ENCODE measurements around the gene ACADVL. TPM values are rescaled to one million over a fixed set of nuclear protein-coding genes. Genes with fewer than 3 reads are reported as not detected.
A peak's percentile ranks its signal among the peaks of the same experiment; 100 is the strongest.
"Not testable (repeated sequence)": the region's sequence is repeated elsewhere in the genome, so short reads cannot be mapped to it uniquely, and the experiment has no call there.

Gene ACADVL
- total and polyA plus RNA-seq, 7 experiments from 2014 or later, result 75.3 to 390 (median 335) TPM

DNA sequence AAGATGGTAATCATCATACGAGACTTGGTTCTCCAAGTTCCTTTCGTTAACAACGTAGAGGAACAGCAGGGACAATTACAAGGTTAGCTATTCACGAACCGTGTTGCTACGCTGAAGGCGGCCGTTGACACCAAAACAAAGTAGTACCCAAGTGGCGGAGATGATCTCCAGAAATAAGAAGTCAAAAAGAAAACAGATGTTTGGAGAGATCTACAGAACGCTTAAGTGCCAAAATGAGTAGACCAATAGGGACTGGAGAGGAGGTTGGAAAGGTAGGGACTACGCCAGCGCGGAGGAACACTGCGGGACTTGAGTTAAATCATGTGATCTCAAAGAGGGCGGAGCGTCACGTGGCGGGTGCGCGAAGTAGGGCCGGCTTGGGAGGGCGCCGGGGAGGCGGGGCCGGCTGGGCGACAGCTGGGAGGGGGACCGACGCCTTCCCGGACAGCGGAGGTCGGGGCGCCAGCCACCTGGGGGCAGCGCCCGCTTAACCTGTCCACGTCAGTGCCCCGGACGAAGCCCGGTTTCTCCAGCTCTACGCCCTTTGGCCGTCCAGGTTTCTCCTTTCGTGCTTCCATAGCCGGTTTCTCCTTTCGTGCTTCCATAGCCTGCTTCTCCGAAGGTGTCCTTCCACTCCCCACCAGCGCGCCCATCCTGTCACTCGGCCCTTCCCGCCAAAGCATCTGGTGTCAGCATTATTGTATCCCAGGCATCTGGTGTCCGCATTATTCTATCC is 23.1 kb downstream of the ACADVL start:
- peaks cover 22 to 28% of the 10 kb centered on the region in 2 donors for H3K4me1 ChIP-seq (ENCODE audit: control insufficient read depth in 2 of 2, insufficient read depth in 2 of 2, low read length in 2 of 2)
- CTCF ChIA-PET, result interaction anchor here (0.7 to 1.8 kb wide), 4 partner anchors 9 to 191 kb away, joined by 3 to 6 read pairs (median 4); partner anchors contain the start of genes ACADVL, CTDNEP1, DLG4 and ELP5
- H3K27me3 ChIP-seq (ENCODE audit: control insufficient read depth in 2 of 2, insufficient read depth in 2 of 2, low read length in 2 of 2), result no peaks in the 10 kb centered on the region
- peaks cover 0 to 9% (median 0%) of the 10 kb centered on the region in 11 donors for H3K9me3 Mint-ChIP-seq
- peaks cover 23 to 46% (median 36%) of the 10 kb centered on the region in 7 donors for H3K4me1 Mint-ChIP-seq
- H3K4me3 Mint-ChIP-seq, result peak overlapping the region; percentile 88 to 98 (median 96)
- peak overlapping the region; percentile 92 for H3K27ac ChIP-seq (ENCODE audit: low read depth, low read length)
- ATAC-seq (peak; percentile 66), DNase-seq (peak; percentile 85 to 96 (median 94))
- H3K9me3 ChIP-seq (ENCODE audit: control insufficient read depth in 2 of 3, low read length in 3 of 3), result no peaks in the 10 kb centered on the region
- peak overlapping the region; percentile 96 to 100 (median 98) for H3K27ac Mint-ChIP-seq
- H3K36me3 ChIP-seq (ENCODE audit: control insufficient read depth in 2 of 3, insufficient read depth in 3 of 3, low read length in 3 of 3), result peaks cover 13 to 45% (median 21%) of the 10 kb centered on the region in 3 experiments
- POLR2A ChIA-PET, result interaction anchor here (0.6 to 14.4 kb wide), 17 partner anchors 7 to 1774 kb away, joined by 3 to 265 read pairs (median 4); partner anchors contain the start of genes ACADVL, ACAP1, CTDNEP1 and DHX33
- intact Hi-C loops (cut with micrococcal nuclease), result loop anchor here (2.0 to 5.0 kb wide), 3 partner anchors 208 to 591 kb away; partner anchors contain the start of genes C17orf100 (in 1 of the 2) and MED31 (in 1 of the 2)
- H3K27me3 Mint-ChIP-seq, result peaks cover 0 to 5% (median 0%) of the 10 kb centered on the region in 5 donors
- H3K4me3 ChIP-seq (ENCODE audit: low read length), result peak overlapping the region; percentile 100
- H3K36me3 Mint-ChIP-seq, result peaks cover 5 to 31% (median 19%) of the 10 kb centered on the region in 5 donors

DNA sequence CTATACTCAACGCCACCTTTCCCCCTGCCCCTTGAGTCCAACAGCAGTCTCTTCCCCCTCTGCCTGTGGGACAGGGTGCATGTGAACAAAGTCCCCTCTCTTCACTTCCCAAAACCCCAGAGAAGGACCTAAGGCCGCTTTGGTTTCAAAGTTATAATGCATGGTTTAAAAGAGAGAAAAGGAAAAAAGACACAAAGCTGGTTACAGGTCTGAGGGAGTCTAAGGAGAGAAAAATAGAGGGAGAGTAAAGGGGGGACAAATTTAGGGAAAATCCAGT is 23.7 kb downstream of the ACADVL start:
- peaks cover 22 to 28% of the 10 kb centered on the region in 2 donors for H3K4me1 ChIP-seq (ENCODE audit: control insufficient read depth in 2 of 2, insufficient read depth in 2 of 2, low read length in 2 of 2)

DNA sequence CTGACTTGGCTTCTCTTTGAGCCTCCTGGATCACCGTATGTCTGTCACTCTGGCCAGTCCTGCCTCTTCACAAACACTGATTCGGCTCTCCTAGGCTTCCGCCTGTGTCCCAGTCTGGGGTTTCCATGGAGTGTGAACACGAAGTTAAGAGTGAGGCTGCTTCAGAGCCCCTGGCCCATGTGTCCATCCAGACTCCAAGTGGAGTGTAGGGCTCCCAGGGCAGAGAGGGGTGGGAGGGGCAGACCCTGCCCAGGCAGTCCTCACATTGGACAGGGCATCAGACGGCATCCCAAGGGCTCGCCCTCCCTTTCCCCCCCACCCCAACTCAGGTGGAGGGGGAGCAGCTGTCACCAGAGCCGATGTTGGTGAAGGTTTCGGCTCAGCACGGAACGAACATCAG is 24.1 kb downstream of the ACADVL start:
- H3K36me3 Mint-ChIP-seq, result peaks cover 5 to 31% (median 19%) of the 10 kb centered on the region in 5 donors
- H3K27me3 Mint-ChIP-seq; H3K9me3 ChIP-seq (ENCODE audit: control insufficient read depth in 2 of 3, low read length in 3 of 3); CTCF ChIA-PET; H3K9me3 Mint-ChIP-seq; ATAC-seq; H3K4me3 ChIP-seq (ENCODE audit: low read length); H3K27me3 ChIP-seq (ENCODE audit: control insufficient read depth in 2 of 2, insufficient read depth in 2 of 2, low read length in 2 of 2); DNase-seq: not testable (repeated sequence)
- H3K4me3 Mint-ChIP-seq, result peak overlapping the region in 5 of 10 donors; percentile 47 to 95 (median 91)
- peaks cover 22 to 31% of the 10 kb centered on the region in 2 donors for H3K4me1 ChIP-seq (ENCODE audit: control insufficient read depth in 2 of 2, insufficient read depth in 2 of 2, low read length in 2 of 2)
- peak overlapping the region in 8 of 9 donors; percentile 31 to 100 (median 96) for H3K27ac Mint-ChIP-seq
- H3K27ac ChIP-seq (ENCODE audit: low read depth, low read length), result peak overlapping the region; percentile 7
- H3K4me1 Mint-ChIP-seq, result peaks cover 24 to 52% (median 41%) of the 10 kb centered on the region in 7 donors
- POLR2A ChIA-PET, result interaction anchor here (1.8 to 6.3 kb wide), 2 partner anchors 6 to 208 kb away, joined by 5 to 78 read pairs; partner anchors contain the start of genes CTDNEP1, ELP5 and SLC16A13
- intact Hi-C loops (cut with micrococcal nuclease), result loop anchor here (2.0 to 5.0 kb wide), 3 partner anchors 209 to 592 kb away; partner anchors contain the start of genes C17orf100 (in 1 of the 2) and MED31 (in 1 of the 2)
- peaks cover 13 to 42% (median 21%) of the 10 kb centered on the region in 3 experiments for H3K36me3 ChIP-seq (ENCODE audit: control insufficient read depth in 2 of 3, insufficient read depth in 3 of 3, low read length in 3 of 3)

More for the DNA sequence above, 23.7 kb downstream of the ACADVL start:
- H3K27ac Mint-ChIP-seq, result peak overlapping the region; percentile 71 to 100 (median 96)
- Histone ChIP-seq H3K27me3 (ENCODE audit: control insufficient read depth in 2 of 2, insufficient read depth in 2 of 2, low read length in 2 of 2) (no peaks in the 10 kb centered on the region), H3K9me3 (ENCODE audit: control insufficient read depth in 2 of 3, low read length in 3 of 3) (no peaks in the 10 kb centered on the region), H3K27ac (ENCODE audit: low read depth, low read length) (peak overlapping the region; percentile 92), H3K36me3 (ENCODE audit: control insufficient read depth in 2 of 3, insufficient read depth in 3 of 3, low read length in 3 of 3) (peaks cover 13 to 45% (median 21%) of the 10 kb centered on the region in 3 experiments), H3K4me3 (ENCODE audit: low read length) (peak overlapping the region; percentile 100)
- peaks cover 0 to 9% (median 0%) of the 10 kb centered on the region in 11 donors for H3K9me3 Mint-ChIP-seq
- peak overlapping the region; percentile 80 to 97 (median 92) for H3K4me3 Mint-ChIP-seq
- intact Hi-C loops (cut with micrococcal nuclease), result loop anchor here (2.0 to 5.0 kb wide), 3 partner anchors 209 to 591 kb away; partner anchors contain the start of genes C17orf100 (in 1 of the 2) and MED31 (in 1 of the 2)
- peaks cover 5 to 31% (median 19%) of the 10 kb centered on the region in 5 donors for H3K36me3 Mint-ChIP-seq
- POLR2A ChIA-PET, result interaction anchor here (1.0 to 14.4 kb wide), 8 partner anchors 7 to 208 kb away, joined by 3 to 265 read pairs (median 6); partner anchors contain the start of genes ACADVL, ACAP1, CTDNEP1 and DLG4
- H3K4me1 Mint-ChIP-seq, result peaks cover 23 to 47% (median 37%) of the 10 kb centered on the region in 7 donors
- DNase-seq, result no peak
- CTCF ChIA-PET, result no interaction called here
- H3K27me3 Mint-ChIP-seq, result peaks cover 0 to 5% (median 0%) of the 10 kb centered on the region in 5 donors
- ATAC-seq, result no peak

DNA sequence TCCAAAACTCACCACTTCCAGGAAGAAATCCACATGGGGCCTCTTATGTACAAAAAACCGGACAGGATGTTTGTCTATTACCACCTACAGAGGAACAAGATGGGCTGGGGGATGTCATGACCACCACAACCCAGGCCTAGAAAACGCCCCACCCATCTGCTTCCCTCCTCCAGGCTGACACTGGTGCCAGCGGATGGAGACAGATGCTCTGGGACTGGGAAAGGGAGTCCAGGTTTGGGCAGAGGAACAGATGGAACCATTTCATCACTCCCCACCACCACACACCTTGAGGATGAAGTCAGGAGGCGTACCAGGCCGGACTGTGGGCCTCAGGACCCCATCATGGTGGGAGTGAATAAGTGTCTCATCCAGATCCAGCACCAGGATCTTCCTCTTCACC is 27.0 kb downstream of the ACADVL start:
- H3K4me1 Mint-ChIP-seq, result peaks cover 22 to 51% (median 38%) of the 10 kb centered on the region in 7 donors

DNA sequence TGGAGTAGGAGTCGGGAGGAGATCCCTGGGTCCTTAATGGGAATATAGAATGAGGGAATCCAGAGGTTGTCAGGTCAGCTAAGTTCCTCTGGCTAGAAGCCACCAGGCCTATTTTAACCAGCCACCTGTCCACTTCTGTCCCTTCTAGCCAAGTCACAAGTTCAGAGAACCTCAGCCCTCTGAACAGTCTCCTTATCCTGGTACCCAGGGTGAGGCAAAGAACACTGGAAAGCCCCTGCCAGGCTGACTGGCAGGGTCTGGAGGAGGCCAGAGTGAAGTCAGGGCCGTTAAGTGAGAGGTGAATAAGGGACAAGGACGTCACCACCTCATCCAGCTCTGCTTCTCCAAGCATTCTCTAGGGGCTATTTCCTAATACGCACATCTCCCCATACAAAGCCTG is 29.1 kb downstream of the ACADVL start:
- Mint-ChIP-seq H3K4me3 (peak overlapping the region in 7 of 10 donors; percentile 39 to 97 (median 89)), H3K4me1 (peaks cover 28 to 50% (median 38%) of the 10 kb centered on the region in 7 donors), H3K36me3 (peaks cover 5 to 18% (median 10%) of the 10 kb centered on the region in 5 donors), H3K27ac (peak overlapping the region in 6 of 9 donors; percentile 1 to 95 (median 66)), H3K9me3 (no peaks in the 10 kb centered on the region), H3K27me3 (peaks cover 0 to 4% (median 0%) of the 10 kb centered on the region in 5 donors)
- no peaks in the 10 kb centered on the region for H3K27me3 ChIP-seq (ENCODE audit: control insufficient read depth in 2 of 2, insufficient read depth in 2 of 2, low read length in 2 of 2)
- POLR2A ChIA-PET, result interaction anchor here (1.0 to 3.8 kb wide), 3 partner anchors 8 to 237 kb away, joined by 3 to 78 read pairs (median 7); partner anchors contain the start of genes DVL2, GABARAP and PHF23
- DNase-seq, result peak in 1 of 9 donors; percentile 3
- no peak overlapping the region for H3K4me3 ChIP-seq (ENCODE audit: low read length)
- no peak for ATAC-seq
- H3K9me3 ChIP-seq (ENCODE audit: control insufficient read depth in 2 of 3, low read length in 3 of 3), result no peaks in the 10 kb centered on the region
- CTCF ChIA-PET, result interaction anchor here (1.0 kb wide), 1 partner anchor 203 kb away, joined by 3 read pairs; no protein-coding TSS in a partner anchor
- peaks cover 22 to 32% of the 10 kb centered on the region in 2 donors for H3K4me1 ChIP-seq (ENCODE audit: control insufficient read depth in 2 of 2, insufficient read depth in 2 of 2, low read length in 2 of 2)
- intact Hi-C loops (cut with micrococcal nuclease), result no loop called here
- H3K36me3 ChIP-seq (ENCODE audit: control insufficient read depth in 2 of 3, insufficient read depth in 3 of 3, low read length in 3 of 3), result peaks cover 8 to 33% (median 14%) of the 10 kb centered on the region in 3 experiments
- H3K27ac ChIP-seq (ENCODE audit: low read depth, low read length), result peak overlapping the region; percentile 94

More for the DNA sequence above, 27.0 kb downstream of the ACADVL start:
- DNase-seq (peak in 1 of 9 donors; percentile 3), ATAC-seq (no peak)
- Histone ChIP-seq H3K9me3 (ENCODE audit: control insufficient read depth in 2 of 3, low read length in 3 of 3) (no peaks in the 10 kb centered on the region), H3K4me1 (ENCODE audit: control insufficient read depth in 2 of 2, insufficient read depth in 2 of 2, low read length in 2 of 2) (peaks cover 15 to 28% of the 10 kb centered on the region in 2 donors), H3K27me3 (ENCODE audit: control insufficient read depth in 2 of 2, insufficient read depth in 2 of 2, low read length in 2 of 2) (no peaks in the 10 kb centered on the region), H3K27ac (ENCODE audit: low read depth, low read length) (peak overlapping the region; percentile 20), H3K36me3 (ENCODE audit: control insufficient read depth in 2 of 3, insufficient read depth in 3 of 3, low read length in 3 of 3) (peaks cover 8 to 35% (median 14%) of the 10 kb centered on the region in 3 experiments), H3K4me3 (ENCODE audit: low read length) (no peak overlapping the region)
- Mint-ChIP-seq H3K27ac (peak overlapping the region in 5 of 9 donors; percentile 0 to 71 (median 20)), H3K36me3 (peaks cover 5 to 21% (median 10%) of the 10 kb centered on the region in 5 donors), H3K9me3 (peaks cover 0 to 6% (median 0%) of the 10 kb centered on the region in 11 donors), H3K27me3 (peaks cover 0 to 6% (median 0%) of the 10 kb centered on the region in 5 donors), H3K4me3 (no peak overlapping the region)
- ChIA-PET POLR2A (interaction anchor here (0.6 to 2.5 kb wide), 3 partner anchors 13 to 32 kb away, joined by 3 to 6 read pairs (median 6); partner anchors contain the start of gene DVL2), CTCF (interaction anchor here (2.2 kb wide), 1 partner anchor 23 kb away, joined by 6 read pairs; no protein-coding TSS in a partner anchor)
- intact Hi-C loops (cut with micrococcal nuclease), result no loop called here

DNA sequence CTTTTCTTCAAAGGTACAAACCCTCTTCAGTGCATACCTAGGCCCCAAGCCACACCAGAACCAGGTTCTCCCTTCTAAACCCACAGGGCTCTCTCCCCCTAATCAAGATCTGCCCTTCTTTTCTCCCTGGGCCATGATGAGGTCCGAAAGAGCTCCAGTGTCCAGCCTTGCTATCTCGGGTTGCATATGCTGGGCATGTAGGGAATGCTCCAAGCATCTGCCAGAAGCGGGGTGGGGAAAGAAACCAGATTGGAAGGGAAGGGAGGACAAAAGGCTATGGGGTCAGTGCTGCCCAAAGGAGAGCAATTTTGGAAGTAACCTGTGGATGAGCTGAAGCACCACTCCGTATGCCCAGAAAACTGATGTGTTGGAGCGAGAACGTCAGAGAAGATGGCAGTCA is 29.5 kb downstream of the ACADVL start:
- H3K27ac ChIP-seq (ENCODE audit: low read depth, low read length), result peak overlapping the region; percentile 94
- ChIA-PET CTCF (interaction anchor here (0.6 to 1.0 kb wide), 2 partner anchors 30 to 203 kb away, joined by 3 to 4 read pairs; no protein-coding TSS in a partner anchor), POLR2A (interaction anchor here (1.0 to 3.8 kb wide), 3 partner anchors 8 to 236 kb away, joined by 3 to 78 read pairs (median 7); partner anchors contain the start of genes DVL2, GABARAP and PHF23)
- ATAC-seq, result no peak
- H3K4me3 ChIP-seq (ENCODE audit: low read length), result no peak overlapping the region
- H3K27me3 ChIP-seq (ENCODE audit: control insufficient read depth in 2 of 2, insufficient read depth in 2 of 2, low read length in 2 of 2), result no peaks in the 10 kb centered on the region
- peaks cover 28 to 54% (median 42%) of the 10 kb centered on the region in 7 donors for H3K4me1 Mint-ChIP-seq
- H3K4me3 Mint-ChIP-seq, result peak overlapping the region; percentile 39 to 97 (median 88)
- peaks cover 5 to 18% (median 10%) of the 10 kb centered on the region in 5 donors for H3K36me3 Mint-ChIP-seq
- H3K9me3 ChIP-seq (ENCODE audit: control insufficient read depth in 2 of 3, low read length in 3 of 3), result no peaks in the 10 kb centered on the region
- DNase-seq, result peak in 1 of 9 donors; percentile 5
- no peaks in the 10 kb centered on the region for H3K9me3 Mint-ChIP-seq
- H3K27me3 Mint-ChIP-seq, result peaks cover 0 to 4% (median 0%) of the 10 kb centered on the region in 5 donors
- H3K4me1 ChIP-seq (ENCODE audit: control insufficient read depth in 2 of 2, insufficient read depth in 2 of 2, low read length in 2 of 2), result peaks cover 22 to 32% of the 10 kb centered on the region in 2 donors
- H3K27ac Mint-ChIP-seq, result peak overlapping the region in 7 of 9 donors; percentile 1 to 95 (median 77)
- intact Hi-C loops (cut with micrococcal nuclease), result no loop called here
- peaks cover 8 to 33% (median 14%) of the 10 kb centered on the region in 3 experiments for H3K36me3 ChIP-seq (ENCODE audit: control insufficient read depth in 2 of 3, insufficient read depth in 3 of 3, low read length in 3 of 3)

Measured in naive thymus-derived CD4-positive, alpha-beta T cell (primary cell).